ENCODE results near the gene CTU2.

GRCh38 chr16:88692861-88693260 lies 13.4 kb upstream of the CTU2 start:
- TF ChIP-seq, protein P1, sequence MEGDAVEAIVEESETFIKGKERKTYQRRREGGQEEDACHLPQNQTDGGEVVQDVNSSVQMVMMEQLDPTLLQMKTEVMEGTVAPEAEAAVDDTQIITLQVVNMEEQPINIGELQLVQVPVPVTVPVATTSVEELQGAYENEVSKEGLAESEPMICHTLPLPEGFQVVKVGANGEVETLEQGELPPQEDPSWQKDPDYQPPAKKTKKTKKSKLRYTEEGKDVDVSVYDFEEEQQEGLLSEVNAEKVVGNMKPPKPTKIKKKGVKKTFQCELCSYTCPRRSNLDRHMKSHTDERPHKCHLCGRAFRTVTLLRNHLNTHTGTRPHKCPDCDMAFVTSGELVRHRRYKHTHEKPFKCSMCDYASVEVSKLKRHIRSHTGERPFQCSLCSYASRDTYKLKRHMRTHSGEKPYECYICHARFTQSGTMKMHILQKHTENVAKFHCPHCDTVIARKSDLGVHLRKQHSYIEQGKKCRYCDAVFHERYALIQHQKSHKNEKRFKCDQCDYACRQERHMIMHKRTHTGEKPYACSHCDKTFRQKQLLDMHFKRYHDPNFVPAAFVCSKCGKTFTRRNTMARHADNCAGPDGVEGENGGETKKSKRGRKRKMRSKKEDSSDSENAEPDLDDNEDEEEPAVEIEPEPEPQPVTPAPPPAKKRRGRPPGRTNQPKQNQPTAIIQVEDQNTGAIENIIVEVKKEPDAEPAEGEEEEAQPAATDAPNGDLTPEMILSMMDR (IDR thresholded peaks at IDR 0.05), result no peak
- no peak for TF ChIP-seq POLR2A (IDR thresholded peaks at IDR 0.05)
